Neural progenitor cell (in vitro differentiated cells): ENCODE results near the gene SNN.

Source experiments
- EZH2 ChIP-seq: fragments of 200-600 bp; sonication (generic); IDR thresholded peaks from 2 replicates; pipeline ENCODE4 v1.6.1; 2017; ENCODE audit warnings: antibody characterized with exemption, mild to moderate bottlenecking, moderate library complexity
- TF ChIP-seq, protein P1 (sequence below): fragments of 200-600 bp; sonication (generic); IDR thresholded peaks from 2 replicates; pipeline ENCODE4 v1.5.1; 2017; ENCODE audit warnings: antibody characterized with exemption, mild to moderate bottlenecking

DNA sequence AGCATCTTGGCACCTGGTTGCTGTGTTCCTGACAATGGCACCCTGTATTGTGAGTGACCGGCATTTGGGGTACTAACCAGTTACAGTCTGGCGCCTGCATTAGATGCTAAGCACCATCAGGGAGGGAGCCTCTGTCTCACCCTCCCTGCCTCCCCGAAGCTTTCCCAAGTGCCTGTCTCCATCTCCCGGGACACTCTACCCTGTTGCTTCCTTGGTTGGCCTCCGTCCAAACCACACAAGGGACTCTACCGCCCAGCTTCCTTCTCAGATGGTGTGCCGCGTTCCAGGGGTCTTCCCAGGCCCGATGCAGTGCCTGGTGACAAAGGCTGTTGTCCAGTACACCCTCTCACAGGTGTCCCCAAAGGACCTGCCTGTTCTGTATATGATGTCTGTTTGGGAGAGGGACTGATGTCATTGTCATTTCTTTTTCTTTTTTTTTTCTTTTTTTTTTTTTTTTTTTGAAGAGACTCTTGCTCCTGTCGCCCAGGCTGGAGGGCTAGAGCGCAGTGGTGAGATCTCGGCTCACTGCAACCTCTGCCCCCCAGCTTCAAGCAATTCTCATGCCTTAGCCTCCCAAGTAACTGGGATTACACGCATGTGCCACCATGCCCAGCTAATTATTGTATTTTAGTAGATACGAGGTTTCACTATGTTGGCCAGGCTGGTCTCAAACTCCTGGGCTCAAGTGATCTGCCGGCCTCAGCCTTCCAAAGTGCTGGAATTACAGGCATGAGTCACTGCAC is 6.7 kb downstream of the SNN start:
- TF ChIP-seq, protein P1, sequence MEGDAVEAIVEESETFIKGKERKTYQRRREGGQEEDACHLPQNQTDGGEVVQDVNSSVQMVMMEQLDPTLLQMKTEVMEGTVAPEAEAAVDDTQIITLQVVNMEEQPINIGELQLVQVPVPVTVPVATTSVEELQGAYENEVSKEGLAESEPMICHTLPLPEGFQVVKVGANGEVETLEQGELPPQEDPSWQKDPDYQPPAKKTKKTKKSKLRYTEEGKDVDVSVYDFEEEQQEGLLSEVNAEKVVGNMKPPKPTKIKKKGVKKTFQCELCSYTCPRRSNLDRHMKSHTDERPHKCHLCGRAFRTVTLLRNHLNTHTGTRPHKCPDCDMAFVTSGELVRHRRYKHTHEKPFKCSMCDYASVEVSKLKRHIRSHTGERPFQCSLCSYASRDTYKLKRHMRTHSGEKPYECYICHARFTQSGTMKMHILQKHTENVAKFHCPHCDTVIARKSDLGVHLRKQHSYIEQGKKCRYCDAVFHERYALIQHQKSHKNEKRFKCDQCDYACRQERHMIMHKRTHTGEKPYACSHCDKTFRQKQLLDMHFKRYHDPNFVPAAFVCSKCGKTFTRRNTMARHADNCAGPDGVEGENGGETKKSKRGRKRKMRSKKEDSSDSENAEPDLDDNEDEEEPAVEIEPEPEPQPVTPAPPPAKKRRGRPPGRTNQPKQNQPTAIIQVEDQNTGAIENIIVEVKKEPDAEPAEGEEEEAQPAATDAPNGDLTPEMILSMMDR, result no peak
- no peak for TF ChIP-seq EZH2
